Measurements from ENCODE around the gene ECHDC3. TPM values are rescaled to one million over a fixed set of nuclear protein-coding genes. Genes with fewer than 3 reads are reported as not detected.

Gene ECHDC3
- total and polyA plus RNA-seq, 2 experiments from 2014 or later: 0.97 to 1.8 TPM

DNA sequence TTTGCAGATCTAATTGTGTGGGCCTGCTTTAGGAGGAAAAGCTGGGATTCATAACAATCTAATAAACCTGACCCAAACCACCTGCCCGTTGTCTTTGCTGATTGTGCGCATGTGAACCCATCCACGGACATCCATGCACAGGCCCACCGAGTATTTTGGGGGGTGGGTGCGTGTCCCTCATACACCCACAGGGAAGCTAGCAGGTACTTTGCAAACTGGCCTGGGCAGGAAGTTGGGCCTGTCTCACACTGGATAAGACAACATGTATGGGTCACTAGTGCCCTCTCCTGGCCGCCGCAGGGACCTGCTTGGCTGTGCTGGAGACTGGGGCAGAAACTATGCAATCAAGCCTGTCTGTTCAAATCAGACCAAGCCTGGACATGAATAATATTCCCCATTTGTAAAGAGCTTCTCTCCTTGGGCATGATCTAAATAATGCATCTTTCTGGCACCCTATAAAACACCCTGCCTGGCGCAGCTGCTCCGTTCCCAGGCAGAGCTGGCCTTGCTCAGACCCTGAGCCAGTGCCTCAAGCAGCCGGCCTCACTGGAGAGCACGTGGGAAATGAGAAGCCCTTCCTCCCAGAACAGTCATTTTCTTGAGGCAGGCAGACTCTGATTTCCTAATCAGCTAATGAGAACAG lies 15.8 kb downstream of the ECHDC3 start:
- Histone ChIP-seq H3K36me3 (ENCODE audit: low read depth) (no peaks in the 10 kb centered on the region), H3K9me2 (ENCODE audit: insufficient read depth) (no peaks in the 10 kb centered on the region), H3K9ac (peak overlapping the region; percentile 49), H3K79me2 (ENCODE audit: insufficient read depth) (no peaks in the 10 kb centered on the region), H4K20me1 (ENCODE audit: insufficient read depth) (no peaks in the 10 kb centered on the region), H3K4me3 (no peak overlapping the region), H3K27ac (peak overlapping the region; percentile 55), H3K4me2 (ENCODE audit: unreplicated experiment) (peak overlapping the region; percentile 48), H3K9me3 (ENCODE audit: low read depth) (no peaks in the 10 kb centered on the region), H3F3A (ENCODE audit: insufficient read depth) (peaks cover 14% of the 10 kb centered on the region; the same call in 1 of the 2 replicates), H3K4me1 (ENCODE audit: insufficient read depth) (peaks cover 10% of the 10 kb centered on the region), H2AFZ (no peak overlapping the region), H3K27me3 (replicated peaks; ENCODE audit: insufficient read depth) (no peaks in the 10 kb centered on the region)
- TF ChIP-seq EZH2 (IDR thresholded peaks at IDR 0.05; ENCODE audit: insufficient read depth, poor library complexity, severe bottlenecking) (no peak), EZH2phosphoT487 (IDR thresholded peaks at IDR 0.05; ENCODE audit: insufficient read depth, low read depth) (no peak)
- 6 to 9% methylated on average over 11 of the region's 11 CpGs for WGBS, 2 experiments (ENCODE audit: low coverage in 1 of 2, low lambda C conversion rate in 2 of 2, missing lambda C conversion rate in 2 of 2)
- in situ Hi-C loops (cut with MboI): loop anchor here (10.0 kb wide), 1 partner anchor 243 kb away; no protein-coding TSS in a partner anchor
- peak; percentile 85 for DNase-seq

DNA sequence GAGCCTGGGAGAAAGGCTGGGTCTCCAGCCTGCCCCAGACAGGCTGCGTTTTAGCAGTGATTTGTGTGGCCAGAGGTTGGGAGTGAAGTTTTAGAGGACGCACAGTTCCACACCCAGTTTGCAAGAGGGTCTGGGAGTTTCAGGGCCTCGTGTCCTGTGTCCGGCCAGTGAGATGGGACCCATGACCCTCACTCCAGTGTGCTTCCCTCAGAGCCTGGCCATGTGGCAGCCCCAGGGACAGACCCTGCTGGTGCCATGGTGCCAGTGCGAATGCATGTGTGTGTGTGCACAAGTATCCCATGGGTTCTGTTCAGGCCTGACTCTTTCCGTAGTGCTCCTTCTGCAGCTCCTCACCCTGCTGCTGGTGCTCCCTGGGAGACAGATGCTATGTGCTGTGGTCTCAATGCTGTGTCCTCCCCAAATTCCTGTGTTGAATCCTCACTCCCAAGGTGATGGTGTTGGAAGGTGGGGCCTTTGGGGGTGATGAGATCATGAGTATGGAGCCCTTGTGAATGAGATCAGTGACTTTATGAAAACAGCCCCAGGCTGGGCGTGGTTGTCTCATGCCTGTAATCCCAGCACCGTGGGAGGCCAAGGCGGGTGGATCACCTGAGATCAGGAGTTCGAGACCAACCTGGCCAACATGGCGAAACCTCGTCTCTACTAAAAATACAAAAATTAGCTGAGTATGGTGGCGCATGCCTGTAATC lies 16.5 kb downstream of the ECHDC3 start:
- WGBS, 2 experiments (ENCODE audit: low coverage in 1 of 2, low lambda C conversion rate in 2 of 2, missing lambda C conversion rate in 2 of 2): 74 to 79% methylated on average over 13 of the region's 13 CpGs
- H3K27me3 ChIP-seq (replicated peaks; ENCODE audit: insufficient read depth): no peaks in the 10 kb centered on the region
- no peaks in the 10 kb centered on the region for H3K36me3 ChIP-seq (ENCODE audit: low read depth)
- no peak overlapping the region for H3K4me2 ChIP-seq (ENCODE audit: unreplicated experiment)
- H3K9me2 ChIP-seq (ENCODE audit: insufficient read depth): no peaks in the 10 kb centered on the region
- no peak for DNase-seq
- H4K20me1 ChIP-seq (ENCODE audit: insufficient read depth): no peaks in the 10 kb centered on the region
- in situ Hi-C loops (cut with MboI): loop anchor here (10.0 kb wide), 1 partner anchor 244 kb away; no protein-coding TSS in a partner anchor
- no peak overlapping the region for H2AFZ ChIP-seq
- H3F3A ChIP-seq (ENCODE audit: insufficient read depth): peaks cover 14% of the 10 kb centered on the region; the same call in 1 of the 2 replicates
- no peak overlapping the region for H3K4me3 ChIP-seq
- H3K79me2 ChIP-seq (ENCODE audit: insufficient read depth): no peaks in the 10 kb centered on the region
- H3K27ac ChIP-seq: no peak overlapping the region
- no peaks in the 10 kb centered on the region for H3K9me3 ChIP-seq (ENCODE audit: low read depth)
- no peak for TF ChIP-seq EZH2 (IDR thresholded peaks at IDR 0.05; ENCODE audit: insufficient read depth, poor library complexity, severe bottlenecking)
- no peak for TF ChIP-seq EZH2phosphoT487 (IDR thresholded peaks at IDR 0.05; ENCODE audit: insufficient read depth, low read depth)
- no peak overlapping the region for H3K9ac ChIP-seq
- H3K4me1 ChIP-seq (ENCODE audit: insufficient read depth): peaks cover 10% of the 10 kb centered on the region

GRCh38 chr10:11759347-11759746 lies 17.2 kb downstream of the ECHDC3 start:
- Histone ChIP-seq H3K36me3 (ENCODE audit: low read depth) (no peaks in the 10 kb centered on the region), H3K4me1 (ENCODE audit: insufficient read depth) (peaks cover 10% of the 10 kb centered on the region), H3K4me2 (ENCODE audit: unreplicated experiment) (no peak overlapping the region), H3K27me3 (replicated peaks; ENCODE audit: insufficient read depth) (no peaks in the 10 kb centered on the region), H3K9me2 (ENCODE audit: insufficient read depth) (no peaks in the 10 kb centered on the region), H2AFZ (no peak overlapping the region), H3K27ac (no peak overlapping the region), H3F3A (ENCODE audit: insufficient read depth) (peaks cover 14% of the 10 kb centered on the region; the same call in 1 of the 2 replicates), H3K79me2 (ENCODE audit: insufficient read depth) (no peaks in the 10 kb centered on the region), H3K9me3 (ENCODE audit: low read depth) (no peaks in the 10 kb centered on the region), H3K4me3 (no peak overlapping the region), H4K20me1 (ENCODE audit: insufficient read depth) (no peaks in the 10 kb centered on the region), H3K9ac (no peak overlapping the region)
- in situ Hi-C loops (cut with MboI): loop anchor here (10.0 kb wide), 1 partner anchor 245 kb away; no protein-coding TSS in a partner anchor
- 79 to 82% methylated on average over 8 of the region's 8 CpGs for WGBS, 2 experiments (ENCODE audit: low coverage in 1 of 2, low lambda C conversion rate in 2 of 2, missing lambda C conversion rate in 2 of 2)
- TF ChIP-seq EZH2phosphoT487 (IDR thresholded peaks at IDR 0.05; ENCODE audit: insufficient read depth, low read depth): no peak
- no peak for TF ChIP-seq EZH2 (IDR thresholded peaks at IDR 0.05; ENCODE audit: insufficient read depth, poor library complexity, severe bottlenecking)
- no peak for DNase-seq

- TF ChIP-seq EZH2phosphoT487 (IDR thresholded peaks at IDR 0.05; ENCODE audit: insufficient read depth, low read depth): no peak
- TF ChIP-seq EZH2 (IDR thresholded peaks at IDR 0.05; ENCODE audit: insufficient read depth, poor library complexity, severe bottlenecking): no peak
- no peak overlapping the region for H2AFZ ChIP-seq
- H3F3A ChIP-seq (ENCODE audit: insufficient read depth): peaks cover 14% of the 10 kb centered on the region; the same call in 1 of the 2 replicates
- no peak overlapping the region for H3K9ac ChIP-seq
- H3K27me3 ChIP-seq (replicated peaks; ENCODE audit: insufficient read depth): no peaks in the 10 kb centered on the region
- H3K27ac ChIP-seq: no peak overlapping the region
- WGBS, 2 experiments (ENCODE audit: low coverage in 1 of 2, low lambda C conversion rate in 2 of 2, missing lambda C conversion rate in 2 of 2): 82 to 86% methylated on average over 8 of the region's 8 CpGs
- no peak overlapping the region for H3K4me3 ChIP-seq
- in situ Hi-C loops (cut with MboI): no loop called here
- DNase-seq: no peak
- H4K20me1 ChIP-seq (ENCODE audit: insufficient read depth): no peaks in the 10 kb centered on the region
- H3K4me1 ChIP-seq (ENCODE audit: insufficient read depth): peaks cover 10% of the 10 kb centered on the region
- H3K9me2 ChIP-seq (ENCODE audit: insufficient read depth): no peaks in the 10 kb centered on the region
- H3K9me3 ChIP-seq (ENCODE audit: low read depth): no peaks in the 10 kb centered on the region
- no peaks in the 10 kb centered on the region for H3K79me2 ChIP-seq (ENCODE audit: insufficient read depth)
- H3K36me3 ChIP-seq (ENCODE audit: low read depth): no peaks in the 10 kb centered on the region
- H3K4me2 ChIP-seq (ENCODE audit: unreplicated experiment): no peak overlapping the region
Measured at GRCh38 chr10:11760151-11760550, 18.0 kb downstream of the ECHDC3 start.
